Measurements from ENCODE around the gene TEDC2.
A peak's percentile ranks its signal among the peaks of the same experiment; 100 is the strongest.

TEDC2 gene

DNA sequence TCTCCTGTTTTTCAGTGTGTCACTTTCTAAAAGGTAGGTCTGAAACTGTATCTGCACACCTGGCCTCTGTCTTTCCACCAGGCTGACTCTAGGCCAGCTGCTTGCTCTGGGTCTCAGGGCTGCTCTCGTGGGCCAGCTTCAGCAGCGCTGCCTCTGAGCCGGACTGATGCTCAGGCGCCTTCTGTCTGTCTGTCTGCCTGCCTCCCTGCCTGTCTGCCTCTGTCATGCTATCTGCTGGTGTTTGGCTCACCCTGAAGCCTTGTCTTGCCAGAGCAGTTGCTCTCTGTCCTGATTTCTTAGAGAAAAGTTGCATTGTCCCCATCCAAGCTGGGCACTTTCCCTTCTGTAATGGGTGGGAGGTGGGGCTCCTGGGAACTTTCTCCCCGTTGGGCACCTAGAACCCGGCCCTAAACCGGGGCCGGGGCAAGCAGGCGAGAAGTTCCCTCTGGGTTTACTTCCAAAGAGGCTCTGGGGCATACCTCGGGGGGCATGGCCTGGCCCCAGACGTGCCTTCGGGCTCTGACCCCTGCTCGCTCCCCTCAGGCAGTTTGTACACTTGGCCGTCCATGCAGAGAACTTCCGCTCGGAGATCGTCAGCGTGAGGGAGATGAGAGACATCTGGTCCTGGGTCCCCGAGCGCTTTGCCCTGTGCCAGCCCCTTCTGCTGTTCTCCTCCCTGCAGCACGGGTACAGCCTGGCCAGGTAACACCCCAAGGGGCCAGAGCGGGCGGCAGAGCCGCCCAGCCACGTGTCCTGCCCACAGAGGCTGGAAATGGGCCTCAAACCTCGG, 38.0 kb downstream of the TEDC2 start:
- DNase-seq, result no peak

DNA sequence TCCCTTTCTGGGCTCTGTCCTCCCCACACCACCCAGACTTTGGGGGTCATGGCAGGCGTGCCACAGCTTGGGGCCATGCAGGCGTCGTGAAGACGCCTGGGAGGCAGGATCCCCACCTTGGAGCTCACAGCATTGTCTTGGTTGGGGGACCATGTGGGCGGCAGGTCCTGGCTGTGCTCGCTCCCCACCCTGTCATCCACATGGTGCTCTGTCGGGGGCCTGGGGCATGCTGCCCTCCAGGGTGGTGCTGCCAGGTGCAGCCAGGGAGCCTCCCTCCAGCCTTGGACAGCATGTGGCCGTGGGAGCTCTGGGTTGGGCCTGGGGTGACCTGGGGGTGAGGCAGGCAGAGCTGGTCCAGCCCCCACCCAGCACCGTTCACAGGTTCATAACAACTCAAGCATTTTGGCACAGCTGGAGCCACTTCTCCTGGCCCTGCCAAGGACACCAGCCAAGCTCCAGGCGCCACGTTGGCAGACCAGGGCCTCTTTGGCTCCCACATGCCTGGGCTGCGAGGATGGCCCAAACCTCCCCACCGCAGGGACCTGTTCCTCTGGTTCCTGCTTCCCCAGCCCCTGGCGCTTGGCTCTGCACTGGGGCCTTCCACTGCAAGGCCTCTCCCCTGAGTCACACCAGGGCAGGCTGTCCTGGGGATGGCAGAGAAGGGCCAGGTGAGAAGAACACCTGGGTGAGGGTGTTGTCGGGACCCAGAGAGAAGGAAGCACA, 38.8 kb downstream of the TEDC2 start:
- no peak for DNase-seq

DNA sequence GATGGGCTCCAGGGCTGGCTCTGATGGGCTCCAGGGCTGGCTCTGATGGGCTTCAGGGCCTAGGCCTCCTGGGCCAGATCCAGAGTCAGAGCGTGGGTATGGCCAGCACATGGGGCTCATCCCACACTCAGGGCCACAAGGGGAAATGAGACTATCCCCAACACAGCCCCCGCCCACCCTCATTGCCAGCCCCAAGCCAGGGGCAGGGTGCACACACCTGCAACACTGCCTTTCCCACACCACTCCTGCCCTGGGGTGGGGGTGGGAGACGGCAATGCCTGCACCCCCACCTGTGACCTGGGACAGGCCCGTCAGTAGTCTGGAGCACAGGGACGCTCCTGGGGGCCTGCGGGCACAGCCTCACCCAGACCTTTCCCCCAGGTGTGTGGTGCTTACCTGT, 39.5 kb downstream of the TEDC2 start:
- no peak for DNase-seq

DNA sequence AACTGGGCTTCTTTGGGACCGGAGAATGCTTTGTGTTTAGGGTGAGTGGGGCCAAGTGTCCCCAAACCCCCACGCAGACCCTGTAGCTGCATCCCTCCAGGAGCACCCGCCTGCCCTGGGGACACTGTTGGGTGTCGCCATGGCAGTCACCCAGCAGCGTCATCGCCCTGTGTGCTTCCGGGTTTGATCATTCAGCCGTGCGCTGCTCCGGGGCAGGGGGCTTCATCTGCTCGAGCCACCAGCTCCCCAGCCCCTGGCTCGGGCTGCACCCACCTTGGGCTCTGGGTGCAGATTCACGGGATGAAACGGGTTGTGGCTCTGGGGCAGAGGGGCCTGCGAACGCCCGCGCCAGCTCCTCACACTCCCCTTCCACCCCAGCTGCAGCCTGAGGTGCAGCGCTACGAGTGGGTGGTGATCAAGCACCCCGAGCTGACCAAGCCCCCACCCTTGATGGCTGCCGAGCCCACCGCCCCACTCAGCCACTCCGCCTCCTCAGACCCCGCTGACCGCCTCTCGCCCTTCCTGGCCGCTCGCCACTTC, 40.1 kb downstream of the TEDC2 start:
- no peak for DNase-seq

DNA sequence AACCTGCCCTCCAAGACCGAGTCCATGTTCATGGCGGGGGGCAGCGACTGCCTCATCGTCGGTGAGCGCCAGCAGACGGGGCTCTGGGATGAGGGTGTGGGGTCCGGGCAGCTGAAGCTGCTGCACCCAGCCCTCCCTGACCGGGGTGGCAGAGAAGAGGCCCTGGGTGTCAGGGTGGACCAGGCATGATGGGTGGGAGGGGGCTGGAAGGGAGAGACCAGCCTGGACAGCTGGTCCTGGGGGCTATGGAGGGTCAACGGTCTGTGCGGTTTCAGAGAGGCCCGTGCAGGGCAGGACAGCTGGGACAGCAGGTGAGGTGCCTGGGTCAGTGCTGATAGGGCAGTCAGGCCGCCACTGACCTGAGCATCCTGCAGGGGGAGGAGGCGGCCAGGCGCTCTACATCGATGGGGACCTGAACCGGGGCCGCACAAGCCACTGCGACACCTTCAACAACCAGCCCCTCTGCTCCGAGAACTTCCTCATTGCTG, 40.6 kb downstream of the TEDC2 start:
- no peak for DNase-seq

- DNase-seq, result peak; percentile 89
Observed at GRCh38 chr16:2500918-2501750, 41.2 kb downstream of the TEDC2 start.

- no peak for DNase-seq
Observed at GRCh38 chr16:2501946-2502895, 42.3 kb downstream of the TEDC2 start.

DNA sequence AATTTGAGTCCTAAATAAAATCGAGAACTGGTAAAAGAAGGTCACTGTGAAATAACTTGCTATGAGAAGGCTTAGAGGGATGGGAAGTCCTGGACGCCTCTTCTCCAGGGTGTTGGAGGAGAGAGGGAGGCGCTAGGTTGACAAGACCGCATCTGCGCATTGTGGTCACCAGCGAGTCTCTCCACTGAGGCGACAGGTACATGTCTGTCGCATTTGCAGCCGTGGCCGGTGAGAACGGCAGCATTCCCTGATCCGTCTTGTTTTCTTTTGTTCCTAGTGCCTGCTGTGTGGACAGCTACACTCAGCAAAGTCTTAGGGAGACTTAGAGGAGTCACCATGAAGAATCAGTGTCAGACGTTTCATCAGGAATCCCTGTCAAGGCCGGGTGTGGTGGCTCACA, 45.8 kb downstream of the TEDC2 start:
- no peak for DNase-seq

DNA sequence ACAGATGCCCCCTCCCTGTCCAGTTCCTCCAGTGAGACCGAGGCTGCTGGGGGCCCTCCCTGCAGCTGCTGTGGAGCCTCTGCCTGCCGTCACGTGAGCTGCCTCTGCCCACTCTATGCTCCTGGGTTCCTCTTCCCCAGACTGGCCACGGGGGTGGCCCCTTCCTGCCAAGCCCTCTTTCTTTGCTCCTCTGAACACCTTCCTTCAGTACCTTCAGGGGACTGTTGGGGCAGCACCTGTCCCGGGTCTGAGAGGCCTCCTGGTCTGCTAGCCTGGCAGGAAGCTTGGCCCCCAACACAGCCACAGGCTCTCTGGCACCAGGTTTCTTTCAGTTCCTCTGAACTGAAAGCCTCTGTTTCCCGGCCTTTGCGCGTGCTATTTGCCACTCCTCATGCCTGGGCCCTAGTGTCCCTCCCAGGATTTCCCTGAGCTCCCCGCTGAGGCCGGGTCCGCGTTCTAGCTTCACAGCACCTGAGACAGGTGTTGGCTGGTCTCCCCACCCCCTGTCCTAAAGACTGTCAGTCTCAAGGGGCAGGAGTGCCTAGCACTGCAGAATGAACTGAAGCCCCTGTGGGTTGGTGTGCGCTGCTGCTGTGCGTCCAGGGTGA, 47.2 kb downstream of the TEDC2 start:
- peak; percentile 69 for DNase-seq

GRCh38 chr16:2507665-2508064, 47.8 kb downstream of the TEDC2 start:
- DNase-seq, result peak; percentile 90

DNA sequence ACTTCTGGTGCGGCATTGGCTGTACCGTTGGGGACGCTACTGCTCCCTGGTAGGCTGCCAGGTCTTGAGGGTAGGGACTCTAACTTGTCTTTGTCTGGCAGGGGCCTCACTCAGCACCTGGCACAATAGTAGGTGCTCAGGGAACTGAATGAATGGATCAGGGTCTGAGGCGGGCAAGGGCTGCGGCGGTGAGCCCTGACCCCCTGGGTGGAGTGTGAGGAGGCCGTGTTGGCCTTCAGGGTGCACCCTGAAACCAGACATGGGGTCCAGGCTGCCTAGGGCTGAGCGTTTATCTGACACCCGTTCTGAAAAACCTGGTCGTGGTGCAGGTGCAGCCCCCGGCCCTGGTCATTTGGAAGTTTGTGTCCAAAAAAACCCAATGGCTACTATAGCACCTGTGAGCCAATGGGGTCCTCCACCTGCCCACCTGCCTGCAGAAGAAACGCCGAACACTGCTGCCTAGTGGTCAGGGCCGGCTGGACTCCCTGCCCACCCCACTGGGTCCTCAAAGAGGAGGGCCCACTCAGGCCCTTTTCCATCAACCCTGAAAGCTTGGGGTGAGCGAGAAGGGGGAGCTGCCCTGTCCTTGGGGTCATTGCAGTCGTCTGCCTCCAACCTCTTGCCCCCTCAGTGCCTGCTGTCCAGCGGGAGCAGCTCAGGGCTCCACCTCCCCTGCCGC, 49.0 kb downstream of the TEDC2 start:
- no peak for DNase-seq

DNA sequence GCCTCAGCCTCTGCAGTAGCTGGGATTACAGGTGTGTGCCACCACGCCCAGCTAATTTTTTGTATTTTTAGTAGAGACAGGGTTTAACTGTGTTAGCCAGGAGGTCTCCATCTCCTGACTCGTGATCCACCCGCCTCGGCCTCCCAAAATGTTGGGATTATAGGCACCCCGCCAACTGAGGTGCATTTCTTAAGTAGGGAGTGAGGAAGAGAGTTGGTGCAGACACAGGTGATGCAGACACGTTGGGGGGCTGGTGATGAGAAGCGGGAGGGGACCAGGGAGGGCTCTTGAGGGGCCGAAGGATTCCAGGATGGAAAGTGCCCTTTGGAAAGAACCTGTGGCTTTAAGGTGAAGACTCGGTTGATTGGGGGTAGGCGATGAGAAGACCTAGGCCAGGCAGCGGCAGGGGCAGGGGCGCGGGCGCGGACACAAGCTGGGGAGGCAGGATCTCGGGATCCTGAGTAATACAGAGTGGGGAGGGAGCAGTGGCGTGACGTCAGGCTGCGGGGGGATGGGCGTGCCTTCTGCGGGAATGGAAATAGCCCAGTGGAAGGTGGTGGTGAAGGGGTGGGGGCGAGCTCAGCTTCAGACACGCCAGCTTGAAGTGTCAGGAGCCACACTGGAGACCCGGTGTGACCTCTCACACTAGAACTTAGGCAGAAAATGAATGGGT, 51.4 kb downstream of the TEDC2 start:
- DNase-seq, result peak; percentile 50

DNA sequence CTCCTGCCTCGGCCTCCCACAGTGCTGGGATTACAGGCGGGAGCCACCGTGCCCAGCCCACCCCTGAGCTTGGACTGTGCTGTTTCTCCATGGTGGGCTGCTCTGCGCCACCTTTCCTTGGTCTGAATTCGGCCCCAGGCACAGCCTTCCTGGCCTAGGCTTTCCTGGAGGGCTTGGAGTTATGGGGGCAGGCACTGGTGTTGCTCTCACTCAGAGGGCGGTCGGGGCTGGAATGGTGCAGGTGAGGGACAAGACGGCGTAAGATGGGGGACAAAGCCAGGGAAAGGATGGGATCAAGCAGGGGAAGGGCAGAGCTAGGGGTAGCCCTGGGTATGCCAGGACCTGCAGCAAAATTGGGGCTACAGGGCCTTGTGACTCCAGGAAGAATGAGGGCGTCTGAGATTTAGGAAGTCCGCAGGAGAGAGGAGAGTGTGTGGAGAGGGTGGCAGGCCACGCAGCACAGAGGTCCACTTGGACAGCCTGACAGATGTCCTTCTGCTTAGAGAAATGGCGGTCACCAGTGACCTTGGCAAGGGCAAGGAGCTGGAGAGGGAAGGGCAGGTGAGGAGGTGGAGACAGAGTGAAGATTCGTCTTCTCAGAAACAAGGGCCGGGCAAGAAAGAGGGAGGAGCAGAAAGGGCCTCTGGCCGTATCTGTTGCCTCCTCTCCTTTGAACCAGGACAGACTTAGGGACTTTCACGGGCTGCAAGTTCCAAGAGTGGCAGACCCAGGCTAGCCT, 52.3 kb downstream of the TEDC2 start:
- DNase-seq, result no peak

- DNase-seq, result no peak
Observed at GRCh38 chr16:2512735-2513404, 53.0 kb downstream of the TEDC2 start.

DNA sequence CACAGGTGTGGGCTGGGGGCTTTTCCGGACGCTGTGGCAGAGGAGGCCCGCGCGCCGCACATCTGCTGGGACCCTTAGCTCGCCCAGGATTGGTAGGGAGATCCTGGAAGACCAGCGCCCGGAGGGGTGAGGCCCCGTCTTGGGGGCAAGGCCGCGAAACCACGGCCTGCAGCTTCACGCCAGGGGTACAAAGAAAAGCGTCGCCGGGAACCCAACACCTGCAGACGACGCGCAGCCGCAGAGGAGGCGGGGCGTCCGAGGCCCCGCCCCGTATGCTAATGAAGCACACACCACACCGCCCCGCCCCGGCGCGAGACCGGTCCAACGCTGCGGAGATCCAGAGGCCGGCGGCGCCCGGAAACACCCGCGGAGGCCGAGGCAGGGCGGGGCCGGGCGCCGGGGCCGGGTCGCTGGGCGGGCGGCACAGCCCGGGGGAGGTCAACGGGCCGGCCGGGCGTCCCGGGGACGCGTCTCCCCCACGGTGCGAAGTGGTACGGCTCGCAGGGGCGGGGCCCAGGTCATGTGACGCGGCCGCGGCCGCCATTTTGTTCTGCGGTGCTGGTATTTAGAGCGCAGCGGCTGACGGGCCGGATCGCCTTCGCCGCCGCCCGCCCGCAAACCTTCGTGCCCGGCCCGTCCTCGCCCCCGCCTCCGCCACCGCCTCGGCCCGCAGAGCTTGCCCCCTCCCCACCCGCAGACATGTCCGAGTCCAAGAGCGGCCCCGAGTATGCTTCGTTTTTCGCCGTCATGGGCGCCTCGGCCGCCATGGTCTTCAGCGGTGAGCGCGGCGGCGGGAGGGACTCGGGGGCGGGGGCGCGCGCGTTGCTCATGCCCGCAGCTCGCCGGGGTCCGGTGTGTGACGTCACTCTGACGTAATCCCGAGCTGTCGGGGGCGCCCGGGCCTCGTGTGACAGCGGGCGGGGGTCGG, 53.8 kb downstream of the TEDC2 start, which contains the start of gene ATP6V0C:
TSS of gene ATP6V0C (plus strand) at position 548 of the 928 bp plus-strand sequence. CDS start at position 700, 152 bp downstream.
- peak; percentile 92 for DNase-seq
